Activated CD4-positive, alpha-beta T cell treated with anti-CD3 and anti-CD28 coated beads, Interleukin-2, amount 50 U/mL, for 16 hours (primary cell): ENCODE results near the gene MDM2.
A peak's percentile ranks its signal among the peaks of the same experiment; 100 is the strongest.
"Not testable (repeated sequence)": the region's sequence is repeated elsewhere in the genome, so short reads cannot be mapped to it uniquely, and the experiment has no call there.

Source experiments
- DNase-seq: peaks from one replicate; pipeline ENCODE4 v3.0.0-alpha.2; 2020

The MDM2 gene

DNA sequence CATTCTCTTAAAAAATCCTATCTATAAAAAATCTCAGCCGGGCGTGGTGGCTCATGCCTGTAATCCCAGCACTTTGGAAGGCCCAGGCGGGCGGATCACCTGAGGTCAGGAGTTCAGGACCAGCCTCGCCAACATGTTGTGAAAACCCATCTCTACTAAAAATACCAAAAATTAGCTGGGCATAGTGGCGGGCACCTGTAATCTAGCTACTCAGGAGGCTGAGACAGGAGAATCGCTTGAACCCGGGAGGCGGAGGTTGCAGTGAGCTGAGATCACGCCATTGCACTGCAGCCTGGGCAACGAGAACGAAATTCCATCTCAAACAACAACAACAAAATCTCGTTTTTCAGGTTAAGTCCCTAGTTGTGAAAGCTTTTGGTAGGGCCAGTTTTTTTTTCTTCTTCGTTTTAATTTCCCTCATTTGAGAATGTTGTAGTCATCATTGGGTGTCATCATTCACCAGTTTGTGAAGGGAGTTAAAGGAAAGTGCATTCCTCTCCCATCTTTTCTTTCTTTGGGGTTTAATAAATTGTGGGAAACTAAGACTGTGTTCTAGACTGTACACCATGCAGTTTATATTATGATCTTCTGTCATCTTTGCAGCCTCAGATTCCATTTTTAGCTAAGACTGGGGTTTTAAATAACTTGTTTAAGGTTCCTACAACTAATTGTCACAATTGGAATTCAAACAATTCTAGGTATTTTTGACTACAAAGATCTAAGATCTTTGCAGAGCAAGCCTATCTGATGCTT is 23.9 kb downstream of the MDM2 start:
- no peak for DNase-seq

DNA sequence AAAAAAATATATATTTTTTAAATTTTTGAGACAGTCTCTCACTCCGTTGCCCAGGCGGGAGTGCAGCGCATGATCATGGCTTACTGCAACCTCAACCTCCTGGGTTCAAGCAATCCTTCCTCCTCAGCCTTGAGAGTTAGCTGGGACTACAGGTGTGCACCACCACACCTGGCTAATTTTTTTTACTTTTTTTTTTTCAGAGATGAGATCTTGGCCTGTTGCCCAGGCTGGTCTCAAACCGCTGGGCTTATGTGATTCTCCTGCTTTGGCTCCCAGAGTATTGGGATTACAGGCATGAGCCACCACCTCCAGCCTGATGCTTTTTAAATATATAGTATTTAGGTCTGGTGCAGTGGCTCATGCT is 24.5 kb downstream of the MDM2 start:
- no peak for DNase-seq

DNA sequence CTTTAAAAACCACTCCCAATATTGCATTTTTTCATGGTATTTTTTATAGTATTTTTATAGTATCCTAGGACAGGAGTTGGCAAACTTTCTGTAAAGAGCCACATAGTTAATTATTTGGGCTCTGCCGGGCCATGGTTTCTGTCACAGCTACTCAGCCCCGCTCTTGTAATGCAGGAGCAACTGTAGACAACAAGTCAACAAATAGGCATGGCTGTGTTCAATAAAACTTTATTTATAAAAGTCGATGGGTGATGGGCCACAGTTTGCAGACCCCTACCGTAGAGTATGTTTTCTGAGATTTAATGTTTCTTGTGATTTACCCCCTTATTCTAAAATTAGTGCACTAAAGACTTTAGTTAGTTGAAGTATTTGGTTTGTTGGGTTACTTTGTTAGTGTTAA is 25.5 kb downstream of the MDM2 start:
- DNase-seq = no peak

DNA sequence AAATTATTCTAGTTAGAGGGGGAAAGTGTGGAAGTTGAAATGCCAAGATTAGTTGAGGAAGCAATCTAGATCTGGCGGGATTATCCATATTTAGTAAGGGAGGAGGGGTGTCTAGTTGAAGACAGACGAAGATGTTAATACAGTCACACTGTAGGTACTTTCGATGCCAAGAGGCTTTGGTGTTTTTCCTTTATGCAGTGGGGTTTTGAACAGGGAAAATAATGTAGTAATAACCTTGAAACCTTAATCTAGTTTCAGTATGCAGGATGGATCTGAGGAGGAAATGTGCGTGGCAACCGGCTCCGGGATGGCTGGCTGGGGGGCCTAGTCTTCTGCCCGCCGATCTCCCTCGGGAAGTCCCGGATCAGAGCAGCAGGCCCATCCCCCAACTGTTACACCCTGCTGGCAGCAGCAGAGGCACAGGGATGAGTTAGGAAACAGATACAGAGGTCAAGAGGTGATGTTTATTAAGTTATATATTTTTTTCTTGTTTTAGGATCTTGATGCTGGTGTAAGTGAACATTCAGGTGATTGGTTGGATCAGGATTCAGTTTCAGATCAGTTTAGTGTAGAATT is 27.4 kb downstream of the MDM2 start:
- DNase-seq = no peak

DNA sequence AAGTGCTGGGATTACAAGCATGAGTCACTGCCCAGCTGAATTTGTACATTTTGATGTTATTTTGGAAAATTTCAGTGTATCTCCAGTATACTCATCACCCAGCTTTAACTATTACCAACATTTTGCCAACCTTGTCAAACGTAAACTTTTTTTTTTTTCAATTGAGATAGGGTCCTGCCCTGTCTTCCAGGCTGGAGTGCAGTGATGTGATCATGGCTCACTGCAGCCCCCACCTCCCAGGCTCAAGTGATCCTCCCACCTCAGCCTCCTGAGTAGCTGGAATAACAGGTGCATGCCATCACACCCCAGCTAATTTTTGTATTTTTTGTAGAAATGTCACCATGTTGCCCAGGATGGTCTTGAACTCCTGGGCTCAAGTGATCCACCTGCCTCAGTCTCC is 29.2 kb downstream of the MDM2 start:
- no peak for DNase-seq

DNA sequence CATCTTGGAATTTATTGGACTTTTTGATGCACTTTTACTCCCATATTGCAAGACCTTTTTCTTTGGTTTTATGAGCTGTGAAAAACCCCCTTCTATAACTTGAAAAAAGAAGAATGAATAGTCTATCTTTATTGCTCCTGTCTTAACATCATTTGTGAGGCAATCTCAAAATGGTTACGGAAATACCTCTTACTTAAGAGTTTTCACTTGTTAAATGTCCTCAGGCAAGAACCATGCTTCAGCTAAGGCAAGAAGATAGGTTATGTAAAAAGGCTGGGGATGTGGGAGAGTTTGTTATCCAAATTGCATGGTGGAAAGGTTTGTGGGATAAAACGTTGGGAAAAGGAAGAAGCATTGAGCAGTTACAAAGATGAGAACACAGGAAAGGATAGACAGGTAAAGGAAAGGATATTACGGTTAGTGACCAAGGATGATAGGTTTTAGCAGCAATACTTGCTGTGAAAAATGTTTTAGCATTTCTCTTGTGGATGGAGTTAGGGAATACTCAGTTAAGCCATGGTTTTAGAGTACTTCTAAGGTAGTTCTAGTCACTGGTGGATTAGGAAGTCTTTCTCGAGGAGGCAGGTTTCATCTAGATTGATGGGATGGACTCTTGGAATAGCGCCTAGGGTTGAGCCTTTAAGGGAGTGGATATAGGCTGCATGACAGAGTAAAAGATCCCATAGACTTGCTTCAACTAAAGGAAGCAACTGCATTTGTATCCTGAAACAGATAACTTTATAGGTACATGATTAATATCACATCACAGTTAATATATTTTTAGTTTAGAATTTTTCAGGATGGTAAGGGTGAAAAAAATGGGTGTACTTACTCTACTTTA is 30.3 kb downstream of the MDM2 start:
- no peak for DNase-seq

DNA sequence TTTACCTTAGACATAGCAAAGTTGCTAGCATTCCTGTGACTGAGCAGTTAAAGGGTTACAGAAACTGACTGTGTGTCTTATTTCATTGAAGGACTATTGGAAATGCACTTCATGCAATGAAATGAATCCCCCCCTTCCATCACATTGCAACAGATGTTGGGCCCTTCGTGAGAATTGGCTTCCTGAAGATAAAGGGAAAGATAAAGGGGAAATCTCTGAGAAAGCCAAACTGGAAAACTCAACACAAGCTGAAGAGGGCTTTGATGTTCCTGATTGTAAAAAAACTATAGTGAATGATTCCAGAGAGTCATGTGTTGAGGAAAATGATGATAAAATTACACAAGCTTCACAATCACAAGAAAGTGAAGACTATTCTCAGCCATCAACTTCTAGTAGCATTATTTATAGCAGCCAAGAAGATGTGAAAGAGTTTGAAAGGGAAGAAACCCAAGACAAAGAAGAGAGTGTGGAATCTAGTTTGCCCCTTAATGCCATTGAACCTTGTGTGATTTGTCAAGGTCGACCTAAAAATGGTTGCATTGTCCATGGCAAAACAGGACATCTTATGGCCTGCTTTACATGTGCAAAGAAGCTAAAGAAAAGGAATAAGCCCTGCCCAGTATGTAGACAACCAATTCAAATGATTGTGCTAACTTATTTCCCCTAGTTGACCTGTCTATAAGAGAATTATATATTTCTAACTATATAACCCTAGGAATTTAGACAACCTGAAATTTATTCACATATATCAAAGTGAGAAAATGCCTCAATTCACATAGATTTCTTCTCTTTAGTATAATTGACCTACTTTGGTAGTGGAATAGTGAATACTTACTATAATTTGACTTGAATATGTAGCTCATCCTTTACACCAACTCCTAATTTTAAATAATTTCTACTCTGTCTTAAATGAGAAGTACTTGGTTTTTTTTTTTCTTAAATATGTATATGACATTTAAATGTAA is 31.5 kb downstream of the MDM2 start:
- no peak for DNase-seq

DNA sequence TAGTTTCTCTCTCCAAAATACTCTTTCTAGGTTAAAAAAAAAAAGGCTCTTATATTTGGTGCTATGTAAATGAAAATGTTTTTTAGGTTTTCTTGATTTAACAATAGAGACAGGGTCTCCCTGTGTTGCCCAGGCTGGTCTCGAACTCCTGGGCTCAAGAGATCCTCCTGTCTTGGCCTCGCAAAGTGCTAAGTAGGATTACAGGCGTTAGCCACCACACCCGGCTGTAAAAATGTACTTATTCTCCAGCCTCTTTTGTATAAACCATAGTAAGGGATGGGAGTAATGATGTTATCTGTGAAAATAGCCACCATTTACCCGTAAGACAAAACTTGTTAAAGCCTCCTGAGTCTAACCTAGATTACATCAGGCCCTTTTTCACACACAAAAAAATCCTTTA is 33.2 kb downstream of the MDM2 start:
- DNase-seq = not testable (repeated sequence)

DNA sequence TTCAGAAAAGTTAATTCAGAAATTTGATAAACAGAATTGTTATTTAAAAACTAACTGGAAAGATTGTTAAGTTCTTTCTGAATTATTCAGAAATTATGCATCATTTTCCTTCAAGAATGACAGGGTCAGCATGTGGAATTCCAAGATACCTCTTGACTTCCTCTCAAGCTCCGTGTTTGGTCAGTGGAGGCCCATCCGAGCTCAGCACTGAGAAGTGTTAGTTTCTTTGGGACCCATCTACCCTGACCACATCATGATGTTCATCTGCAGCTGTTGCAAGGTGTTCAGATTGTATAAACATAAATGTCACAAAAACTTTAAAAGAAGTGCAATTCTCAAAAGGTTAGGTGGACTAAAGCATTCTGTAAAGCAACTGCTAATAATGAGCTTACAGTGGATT is 33.7 kb downstream of the MDM2 start:
- no peak for DNase-seq

DNA sequence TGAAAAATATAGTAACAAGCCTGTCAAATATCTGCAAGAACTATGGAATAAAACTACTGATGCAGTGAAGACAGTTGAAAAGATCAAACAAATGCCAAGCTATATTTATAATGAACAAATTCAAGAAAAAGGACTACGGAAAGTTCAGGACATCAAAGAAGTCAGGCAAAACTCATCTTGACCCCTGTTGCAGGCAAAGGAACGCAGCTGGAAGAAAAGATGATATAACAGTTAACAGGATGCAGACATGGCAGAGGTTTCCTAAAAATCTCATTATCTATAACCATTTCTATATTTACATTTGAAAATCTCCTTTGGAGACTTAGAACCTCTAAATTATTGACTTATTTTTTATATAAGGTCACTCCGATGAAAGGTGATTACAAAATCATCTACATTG is 34.1 kb downstream of the MDM2 start:
- DNase-seq = no peak

DNA sequence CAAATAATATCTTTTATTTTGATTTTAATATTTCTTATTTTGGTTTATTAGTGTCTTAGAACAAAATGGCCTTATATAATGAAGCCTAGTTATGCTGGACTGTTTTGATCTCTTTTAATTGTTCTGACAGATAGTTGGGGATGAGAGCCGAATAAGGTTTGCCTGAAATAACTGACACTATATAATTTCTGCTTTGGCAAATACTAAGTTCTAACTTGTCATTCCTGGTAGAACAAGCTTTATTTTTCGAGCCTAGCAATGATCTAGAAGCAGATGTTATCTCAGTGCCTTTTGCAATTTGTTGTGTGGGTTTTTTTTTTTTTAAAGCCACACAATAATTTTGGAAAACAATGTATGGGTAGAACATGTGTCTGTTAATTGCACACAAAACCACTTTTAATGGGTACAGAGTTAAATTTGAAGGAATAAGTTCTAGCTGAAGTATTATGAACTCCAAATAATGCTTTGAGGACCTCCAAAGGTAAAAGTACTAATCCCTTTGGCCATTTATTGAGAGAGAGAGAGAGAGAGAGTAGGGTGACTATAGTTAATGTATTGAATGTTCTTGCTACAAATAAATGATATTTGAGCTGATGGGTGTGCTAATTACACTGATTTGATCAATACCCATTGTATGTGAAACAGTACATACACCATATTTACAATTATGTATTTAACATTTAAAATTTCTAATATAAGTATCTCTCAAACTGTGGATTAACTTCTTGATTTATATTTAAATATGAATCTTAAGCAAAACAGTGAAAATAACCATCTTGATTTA is 35.0 kb downstream of the MDM2 start:
- DNase-seq = no peak

DNA sequence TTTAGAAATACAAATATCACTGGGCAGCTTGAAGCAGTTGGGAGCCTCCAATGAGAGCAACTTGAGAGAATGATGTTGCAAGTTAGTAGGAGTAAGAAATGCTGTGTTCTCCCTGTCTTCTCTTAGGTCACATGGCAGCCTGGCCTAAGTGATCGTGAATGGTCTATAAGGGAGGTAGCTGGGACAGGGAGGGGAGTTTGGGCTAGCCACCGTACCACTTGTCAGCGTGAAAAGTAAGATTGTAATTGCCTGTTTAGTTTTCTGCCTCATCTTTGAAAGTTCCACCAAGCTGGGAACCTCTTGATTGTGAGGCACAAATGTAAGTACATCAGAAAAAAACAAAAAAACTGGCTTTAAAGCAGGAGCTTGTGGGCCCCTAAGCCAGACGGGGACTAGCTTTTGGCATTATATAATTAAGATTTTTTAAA is 36.4 kb downstream of the MDM2 start:
- DNase-seq = no peak

DNA sequence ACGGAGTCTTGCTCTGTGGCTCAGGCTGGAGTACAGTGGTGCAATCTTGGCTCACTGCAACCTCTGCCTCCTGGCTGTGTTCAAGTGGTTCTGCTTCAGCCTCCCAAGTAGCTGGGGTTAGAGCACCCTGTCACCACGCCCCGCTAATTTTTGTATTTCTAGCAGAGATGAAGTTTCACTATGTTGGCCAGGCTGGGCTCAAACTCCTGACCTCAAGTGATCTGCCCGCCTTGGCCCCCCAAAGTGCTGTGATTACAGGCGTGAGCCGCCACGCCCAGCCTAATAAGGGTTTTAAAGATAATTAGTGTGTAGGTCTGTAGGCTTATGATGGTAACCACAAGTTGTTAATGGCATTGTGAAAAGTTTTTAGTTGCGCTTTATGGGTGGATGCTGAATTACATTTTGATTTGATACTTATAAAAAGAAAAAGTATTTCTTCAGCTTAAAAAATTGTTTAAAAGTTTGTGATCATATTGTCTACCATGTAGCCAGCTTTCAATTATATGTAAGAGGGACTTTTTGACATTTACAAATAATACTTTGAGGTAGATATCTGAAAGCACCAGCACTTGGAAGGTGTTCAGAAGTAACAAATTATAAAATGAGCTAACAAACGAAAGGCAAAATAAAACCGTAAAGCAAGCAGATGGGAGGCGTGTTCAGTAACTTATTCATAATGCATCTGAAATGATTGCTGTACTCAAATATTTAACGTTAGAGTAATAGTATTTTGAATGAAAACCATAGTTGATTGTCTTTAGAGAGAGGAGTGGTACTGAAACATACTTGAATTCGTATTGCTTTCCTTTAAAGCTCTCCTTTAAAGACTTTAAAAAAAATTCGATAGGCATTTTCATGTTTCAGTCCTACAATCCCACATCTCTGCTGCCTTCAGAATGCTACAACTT is 37.1 kb downstream of the MDM2 start:
- no peak for DNase-seq

DNA sequence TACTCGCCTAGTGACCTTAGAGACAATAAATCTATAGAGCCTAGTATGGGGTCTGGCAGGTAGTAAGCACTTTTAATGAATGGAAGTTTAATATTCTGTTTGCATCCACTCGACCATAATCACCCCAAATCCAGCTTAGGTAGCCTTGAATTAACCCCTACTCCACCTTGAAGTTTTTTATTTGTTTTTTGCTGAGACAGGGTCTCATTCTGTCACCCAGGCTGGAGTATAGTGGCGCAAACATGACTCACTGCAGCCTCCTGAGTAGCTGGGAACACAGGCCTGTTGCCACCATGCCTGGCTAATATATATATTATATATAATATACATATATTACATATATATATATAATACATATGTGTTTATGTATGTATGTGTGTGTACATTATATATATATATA is 38.8 kb downstream of the MDM2 start:
- DNase-seq = no peak

DNA sequence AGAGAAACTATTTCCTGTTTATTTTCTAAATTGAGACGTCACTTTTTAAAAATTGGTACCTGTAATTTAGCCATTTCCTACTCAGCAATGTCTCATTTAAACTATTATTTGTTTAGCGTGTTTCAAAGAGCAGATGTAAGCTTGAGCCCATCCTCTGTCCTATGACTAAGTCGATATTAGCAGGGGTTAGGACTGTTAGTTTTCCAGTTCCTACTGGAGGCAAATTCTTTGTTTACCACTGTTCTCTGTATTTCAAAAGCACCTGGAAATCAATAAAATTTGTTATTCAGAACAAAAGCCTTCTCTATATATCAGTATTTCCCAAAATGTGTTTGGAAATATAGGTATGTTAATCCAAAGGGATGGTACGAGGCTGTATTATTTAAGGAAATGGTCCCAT is 42.4 kb downstream of the MDM2 start:
- no peak for DNase-seq

DNA sequence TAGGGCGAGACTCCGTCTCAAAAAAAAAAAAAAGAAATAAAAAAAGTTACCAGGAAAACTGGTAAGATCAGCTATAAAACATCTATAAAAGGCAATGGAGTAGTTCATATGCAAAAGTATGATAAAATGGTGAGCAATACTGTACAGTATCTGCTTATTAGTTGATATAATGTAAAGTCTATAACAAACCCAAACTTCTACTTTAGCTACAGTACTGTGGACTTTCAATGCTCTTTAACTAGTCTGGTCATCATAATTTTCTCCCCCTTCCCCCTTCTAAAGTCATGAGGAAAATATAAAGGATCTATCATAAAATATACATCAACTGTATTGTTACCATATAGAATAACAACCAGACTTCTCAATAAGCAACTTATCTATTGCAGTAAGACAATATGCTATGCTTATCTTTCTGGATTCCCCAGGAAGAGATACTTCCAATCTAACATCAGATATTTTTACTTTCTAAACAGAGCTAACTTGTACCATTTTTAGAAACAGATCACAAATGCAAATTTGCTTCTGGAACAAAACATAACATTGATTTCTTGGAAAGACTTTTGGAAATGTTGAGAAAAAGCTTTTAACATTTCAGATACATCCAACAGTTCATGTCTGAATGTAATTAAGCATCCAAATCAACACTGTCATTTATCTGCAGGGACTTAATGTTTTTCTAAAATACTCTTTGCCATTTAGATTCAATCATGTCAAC is 43.8 kb downstream of the MDM2 start:
- DNase-seq = no peak

DNA sequence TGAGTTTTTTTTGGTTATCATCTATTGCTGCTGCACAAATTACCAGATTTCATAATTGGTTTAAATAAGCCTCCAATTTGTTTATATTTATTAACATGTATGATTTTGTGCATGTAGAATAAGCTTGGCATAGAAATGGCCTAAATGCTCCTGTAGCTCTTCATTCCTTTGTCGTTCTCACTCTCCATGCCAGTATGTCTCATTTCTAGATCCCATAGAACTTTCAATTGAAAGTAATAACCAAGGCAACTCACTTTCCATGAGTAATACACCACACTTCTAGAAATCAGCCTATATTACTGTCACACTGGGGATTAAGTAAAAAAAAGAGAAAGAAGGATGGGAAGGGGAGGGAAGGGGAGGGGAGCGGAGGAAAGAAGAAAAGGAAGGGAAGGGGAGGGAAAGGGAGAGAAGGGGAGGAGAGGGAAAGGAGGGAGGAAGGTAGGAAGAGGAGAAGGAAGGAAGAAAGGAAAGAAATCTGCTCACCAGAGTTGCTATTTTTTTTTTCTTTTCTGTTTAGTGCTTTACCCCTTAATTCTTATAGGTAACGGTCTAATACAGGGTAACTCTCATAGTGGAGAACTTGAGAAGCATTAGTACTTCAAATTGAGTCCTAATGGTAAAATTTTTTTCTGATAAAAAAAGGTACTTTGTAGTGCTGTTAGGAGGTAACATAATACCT is 45.6 kb downstream of the MDM2 start:
- peak; percentile 20 for DNase-seq

DNA sequence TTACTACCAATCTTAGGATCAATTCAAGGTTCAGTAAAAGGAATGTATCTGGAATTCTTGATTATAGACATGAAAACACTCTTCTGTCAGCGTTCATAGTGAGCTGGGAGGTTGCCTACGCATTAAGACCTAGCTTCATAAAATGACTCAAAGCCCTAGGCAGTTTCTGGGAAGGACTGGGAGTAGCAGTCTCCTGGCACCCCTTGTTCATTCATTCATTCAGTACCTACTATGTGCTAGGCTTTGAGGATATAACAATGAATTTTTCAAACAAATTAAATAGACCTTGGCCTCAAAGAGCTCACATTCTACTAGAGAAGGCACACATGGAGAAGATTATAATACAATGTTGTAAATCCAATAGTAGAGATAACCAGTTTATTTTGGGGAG is 46.1 kb downstream of the MDM2 start:
- no peak for DNase-seq

DNA sequence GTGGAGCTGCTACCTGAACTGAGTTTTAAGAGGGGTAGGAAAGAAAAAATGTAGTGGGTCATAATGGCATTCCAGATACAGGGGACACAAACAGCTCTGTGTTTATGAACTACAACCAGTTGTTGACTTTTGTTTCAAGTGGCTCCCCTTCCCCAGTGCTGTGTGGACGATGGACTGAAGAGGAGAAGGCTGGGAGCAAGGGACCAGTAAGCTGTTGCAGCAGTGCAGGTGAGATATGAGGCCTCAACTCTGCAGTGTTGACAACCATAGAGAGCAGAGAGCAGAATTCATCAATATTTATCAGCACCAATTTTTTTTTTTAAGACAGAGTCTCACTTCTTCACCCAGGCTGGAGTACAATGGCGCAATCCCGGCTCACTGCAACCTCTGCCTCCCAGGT is 46.6 kb downstream of the MDM2 start:
- DNase-seq = no peak

DNA sequence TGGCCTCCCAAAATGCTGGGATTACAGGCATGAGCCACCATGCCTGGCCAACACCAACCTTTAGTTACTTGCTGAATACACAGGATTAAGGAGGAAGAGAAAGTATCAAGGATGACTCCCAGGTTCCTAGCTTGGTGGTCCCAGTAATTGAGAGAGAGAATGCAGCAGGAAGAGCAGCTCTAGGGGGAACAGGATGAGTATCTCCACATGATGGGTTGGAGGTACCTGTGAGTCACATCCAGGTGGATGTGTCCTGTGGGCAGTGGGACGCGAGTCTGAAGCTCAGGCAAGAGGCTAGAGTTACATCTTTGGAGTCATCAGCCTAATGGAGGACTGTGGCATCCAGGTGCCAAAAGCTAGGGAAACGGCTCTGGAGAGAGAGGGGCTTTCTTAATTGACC is 47.1 kb downstream of the MDM2 start:
- no peak for DNase-seq
